ENCODE data around the gene RAPGEFL1. TPM values are rescaled to one million over a fixed set of nuclear protein-coding genes. Genes with fewer than 3 reads are reported as not detected.

Gene RAPGEFL1
- total RNA-seq, 4 donors from 2014 or later: 1.5 to 5.4 (median 2.9) TPM

GRCh38 chr17:40150276-40150675 is 27.0 kb upstream of the RAPGEFL1 start:
- 64% methylated on average over 4 of the region's 4 CpGs for WGBS
- Histone ChIP-seq H3K27ac (replicated peaks in 1 of 4) (no peak overlapping the region), H3K9me3 (no peaks in the 10 kb centered on the region), H3K4me1 (peaks cover 7 to 72% (median 46%) of the 10 kb centered on the region in 4 donors), H3K4me3 (no peak overlapping the region), H3K36me3 (peaks cover 13 to 92% (median 72%) of the 10 kb centered on the region in 4 donors), H3K27me3 (no peaks in the 10 kb centered on the region)
- DNase-seq (ENCODE audit: extremely low spot score): no peak
- intact Hi-C loops (cut with DNase I): no loop called here
- TF ChIP-seq, protein P1, sequence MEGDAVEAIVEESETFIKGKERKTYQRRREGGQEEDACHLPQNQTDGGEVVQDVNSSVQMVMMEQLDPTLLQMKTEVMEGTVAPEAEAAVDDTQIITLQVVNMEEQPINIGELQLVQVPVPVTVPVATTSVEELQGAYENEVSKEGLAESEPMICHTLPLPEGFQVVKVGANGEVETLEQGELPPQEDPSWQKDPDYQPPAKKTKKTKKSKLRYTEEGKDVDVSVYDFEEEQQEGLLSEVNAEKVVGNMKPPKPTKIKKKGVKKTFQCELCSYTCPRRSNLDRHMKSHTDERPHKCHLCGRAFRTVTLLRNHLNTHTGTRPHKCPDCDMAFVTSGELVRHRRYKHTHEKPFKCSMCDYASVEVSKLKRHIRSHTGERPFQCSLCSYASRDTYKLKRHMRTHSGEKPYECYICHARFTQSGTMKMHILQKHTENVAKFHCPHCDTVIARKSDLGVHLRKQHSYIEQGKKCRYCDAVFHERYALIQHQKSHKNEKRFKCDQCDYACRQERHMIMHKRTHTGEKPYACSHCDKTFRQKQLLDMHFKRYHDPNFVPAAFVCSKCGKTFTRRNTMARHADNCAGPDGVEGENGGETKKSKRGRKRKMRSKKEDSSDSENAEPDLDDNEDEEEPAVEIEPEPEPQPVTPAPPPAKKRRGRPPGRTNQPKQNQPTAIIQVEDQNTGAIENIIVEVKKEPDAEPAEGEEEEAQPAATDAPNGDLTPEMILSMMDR (IDR thresholded peaks at IDR 0.05): no peak
- TF ChIP-seq EP300 (IDR thresholded peaks at IDR 0.05) (no peak), POLR2AphosphoS5 (IDR thresholded peaks at IDR 0.05) (no peak), POLR2A (IDR thresholded peaks at IDR 0.05; ENCODE audit: low read depth) (no peak)

DNA sequence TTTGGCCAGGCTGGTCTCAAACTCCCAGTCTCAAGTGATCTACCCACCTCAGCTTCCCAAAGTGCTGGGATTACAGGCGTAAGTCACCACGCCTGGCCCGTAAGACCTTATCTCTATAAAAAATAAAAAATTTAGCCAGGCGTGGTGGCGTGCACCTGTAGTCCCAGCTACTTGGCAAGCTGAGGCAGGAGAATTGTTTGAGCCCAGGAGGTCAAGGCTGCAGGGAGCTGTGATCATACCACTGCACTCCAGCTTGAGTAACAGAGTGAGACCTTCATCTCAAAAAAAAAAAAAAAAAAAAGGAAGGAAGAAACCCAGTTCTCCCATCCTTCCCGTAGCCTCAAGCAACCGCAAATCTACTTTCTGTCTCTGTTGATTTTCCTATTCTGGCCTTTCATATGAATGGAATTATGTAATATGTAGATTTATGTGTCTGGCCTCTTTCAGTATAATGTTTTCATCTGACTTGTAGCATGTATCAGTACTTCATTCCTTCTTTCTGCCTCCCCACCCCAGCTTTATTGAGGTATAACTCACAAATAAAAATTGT is 25.8 kb upstream of the RAPGEFL1 start:
- TF ChIP-seq POLR2A (IDR thresholded peaks at IDR 0.05; ENCODE audit: low read depth) (no peak), EP300 (IDR thresholded peaks at IDR 0.05) (no peak)
- TF ChIP-seq, protein P1 (IDR thresholded peaks at IDR 0.05): no peak
- no peaks in the 10 kb centered on the region for H3K9me3 ChIP-seq
- no peak overlapping the region for H3K4me3 ChIP-seq
- no peaks in the 10 kb centered on the region for H3K27me3 ChIP-seq
- intact Hi-C loops (cut with DNase I): no loop called here
- no peak overlapping the region for H3K27ac ChIP-seq (replicated peaks in 1 of 4)
- peaks cover 10 to 93% (median 64%) of the 10 kb centered on the region in 4 donors for H3K36me3 ChIP-seq
- peaks cover 6 to 73% (median 54%) of the 10 kb centered on the region in 4 donors for H3K4me1 ChIP-seq
- 67% methylated on average over 7 of the region's 7 CpGs for WGBS
- DNase-seq (ENCODE audit: extremely low spot score): no peak

- peaks cover 19 to 70% (median 44%) of the 10 kb centered on the region in 4 donors for H3K4me1 ChIP-seq
- no peak overlapping the region for H3K27ac ChIP-seq (replicated peaks in 1 of 4)
- H3K36me3 ChIP-seq: peaks cover 4 to 90% (median 48%) of the 10 kb centered on the region in 4 donors
- H3K9me3 ChIP-seq: no peaks in the 10 kb centered on the region
- H3K4me3 ChIP-seq: no peak overlapping the region
- WGBS: 84% methylated on average over 14 of the region's 14 CpGs
- no peak for DNase-seq (ENCODE audit: extremely low spot score)
- intact Hi-C loops (cut with DNase I): no loop called here
- no peaks in the 10 kb centered on the region for H3K27me3 ChIP-seq
- TF ChIP-seq POLR2A (IDR thresholded peaks at IDR 0.05; ENCODE audit: low read depth) (no peak), EP300 (IDR thresholded peaks at IDR 0.05) (no peak), POLR2AphosphoS5 (IDR thresholded peaks at IDR 0.05) (no peak)
- TF ChIP-seq, protein P1 (IDR thresholded peaks at IDR 0.05): no peak
These were observed 23.6 kb upstream of the RAPGEFL1 start for GRCh38 chr17:40153603-40154236.

- DNase-seq (ENCODE audit: extremely low spot score): no peak
- no peak overlapping the region for H3K4me3 ChIP-seq
- intact Hi-C loops (cut with DNase I): no loop called here
- peak overlapping the region in 2 of 4 donors; percentile 18 to 47 for H3K27ac ChIP-seq (replicated peaks in 1 of 4)
- TF ChIP-seq POLR2A (IDR thresholded peaks at IDR 0.05; ENCODE audit: low read depth): no peak
- TF ChIP-seq, protein P1 (IDR thresholded peaks at IDR 0.05): no peak
- TF ChIP-seq POLR2AphosphoS5 (IDR thresholded peaks at IDR 0.05): no peak
- TF ChIP-seq EP300 (IDR thresholded peaks at IDR 0.05): no peak
- H3K27me3 ChIP-seq: no peaks in the 10 kb centered on the region
- peaks cover 19 to 37% (median 23%) of the 10 kb centered on the region in 4 donors for H3K4me1 ChIP-seq
- no peaks in the 10 kb centered on the region for H3K9me3 ChIP-seq
- 81% methylated on average over 2 of the region's 2 CpGs for WGBS
- H3K36me3 ChIP-seq: peaks cover 13 to 90% (median 45%) of the 10 kb centered on the region in 4 donors
These were observed 19.3 kb upstream of the RAPGEFL1 start for GRCh38 chr17:40157973-40158372.
